ENCODE data around the gene CORO1A. TPM values are rescaled to one million over a fixed set of nuclear protein-coding genes. Genes with fewer than 3 reads are reported as not detected.

CORO1A gene
- polyA plus RNA-seq, 2 of the 4 experiments (the other 2 are of a cell fraction): 0.83 to 5.3 TPM

DNA sequence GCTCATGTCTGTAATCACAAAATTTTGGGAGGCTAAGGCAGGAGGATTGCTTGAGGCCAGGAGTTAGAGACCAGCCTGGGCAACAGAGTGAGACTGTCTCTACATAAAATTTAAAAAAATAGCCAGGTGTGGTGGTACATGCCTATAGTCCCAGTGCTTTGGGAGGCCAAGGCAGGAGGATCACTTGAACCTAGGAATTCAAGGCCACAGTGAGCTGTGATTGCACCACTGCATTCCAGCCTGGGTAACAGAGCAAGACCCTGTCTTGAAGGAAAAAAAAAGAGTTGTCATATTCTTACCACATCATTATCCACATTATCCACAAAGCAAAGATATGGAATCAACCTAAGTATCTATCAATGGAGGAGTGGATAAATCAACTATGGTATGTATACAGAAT, 39.4 kb upstream of the CORO1A start (continued):
- TF ChIP-seq CHD2 (IDR thresholded peaks at IDR 0.05; ENCODE audit: low read length, partially characterized antibody) (no peak), ZNF302 (CRISPR knock-in tag; IDR thresholded peaks at IDR 0.05) (no peak), NPAS2 (CRISPR knock-in tag; IDR thresholded peaks at IDR 0.05; ENCODE audit: borderline replicate concordance) (no peak)

DNA sequence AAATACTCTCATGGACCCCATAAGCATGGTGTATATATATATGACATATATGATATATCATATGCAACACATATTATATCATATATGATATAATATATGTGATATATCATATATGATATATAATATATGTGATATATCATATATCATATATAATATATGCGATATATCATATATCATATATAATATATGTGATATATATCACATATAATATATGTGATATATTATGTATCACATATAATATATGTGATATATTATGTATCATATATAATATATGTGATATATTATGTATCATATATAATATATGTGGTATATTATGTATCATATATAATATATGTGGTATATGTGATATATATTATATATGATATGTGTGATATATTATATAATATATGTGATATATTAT, 38.5 kb upstream of the CORO1A start:
- no peak for DNase-seq (ENCODE audit: low read depth in 1 of 2, low spot score in 1 of 2)
- no peak for FAIRE-seq
- TF ChIP-seq ZC3H11A (IDR thresholded peaks at IDR 0.05) (no peak), KDM1A (IDR thresholded peaks at IDR 0.05; ENCODE audit: low read depth) (no peak), CBX2 (IDR thresholded peaks at IDR 0.05; ENCODE audit: borderline replicate concordance, low read depth) (no peak), GATA3 (IDR thresholded peaks at IDR 0.05; ENCODE audit: borderline replicate concordance) (no peak), NPAS2 (CRISPR knock-in tag; IDR thresholded peaks at IDR 0.05; ENCODE audit: borderline replicate concordance) (no peak), PHF8 (IDR thresholded peaks at IDR 0.05; ENCODE audit: borderline replicate concordance, low read depth) (no peak), EP300 (IDR thresholded peaks at IDR 0.05) (no peak), CHD2 (IDR thresholded peaks at IDR 0.05; ENCODE audit: low read length, partially characterized antibody) (no peak), HOXB5 (CRISPR knock-in tag; IDR thresholded peaks at IDR 0.05) (no peak), SMC3 (IDR thresholded peaks at IDR 0.05) (no peak), RNF2 (IDR thresholded peaks at IDR 0.05; ENCODE audit: borderline replicate concordance, low read depth) (no peak)
- TF ChIP-seq, protein P1, sequence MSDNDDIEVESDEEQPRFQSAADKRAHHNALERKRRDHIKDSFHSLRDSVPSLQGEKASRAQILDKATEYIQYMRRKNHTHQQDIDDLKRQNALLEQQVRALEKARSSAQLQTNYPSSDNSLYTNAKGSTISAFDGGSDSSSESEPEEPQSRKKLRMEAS (IDR thresholded peaks at IDR 0.05): no peak
- TF ChIP-seq, protein P2, sequence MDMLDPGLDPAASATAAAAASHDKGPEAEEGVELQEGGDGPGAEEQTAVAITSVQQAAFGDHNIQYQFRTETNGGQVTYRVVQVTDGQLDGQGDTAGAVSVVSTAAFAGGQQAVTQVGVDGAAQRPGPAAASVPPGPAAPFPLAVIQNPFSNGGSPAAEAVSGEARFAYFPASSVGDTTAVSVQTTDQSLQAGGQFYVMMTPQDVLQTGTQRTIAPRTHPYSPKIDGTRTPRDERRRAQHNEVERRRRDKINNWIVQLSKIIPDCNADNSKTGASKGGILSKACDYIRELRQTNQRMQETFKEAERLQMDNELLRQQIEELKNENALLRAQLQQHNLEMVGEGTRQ (IDR thresholded peaks at IDR 0.05): no peak
- TF ChIP-seq, protein P3, sequence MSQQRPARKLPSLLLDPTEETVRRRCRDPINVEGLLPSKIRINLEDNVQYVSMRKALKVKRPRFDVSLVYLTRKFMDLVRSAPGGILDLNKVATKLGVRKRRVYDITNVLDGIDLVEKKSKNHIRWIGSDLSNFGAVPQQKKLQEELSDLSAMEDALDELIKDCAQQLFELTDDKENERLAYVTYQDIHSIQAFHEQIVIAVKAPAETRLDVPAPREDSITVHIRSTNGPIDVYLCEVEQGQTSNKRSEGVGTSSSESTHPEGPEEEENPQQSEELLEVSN (IDR thresholded peaks at IDR 0.05; ENCODE audit: borderline replicate concordance, low read depth): no peak
- TF ChIP-seq, protein P4, sequence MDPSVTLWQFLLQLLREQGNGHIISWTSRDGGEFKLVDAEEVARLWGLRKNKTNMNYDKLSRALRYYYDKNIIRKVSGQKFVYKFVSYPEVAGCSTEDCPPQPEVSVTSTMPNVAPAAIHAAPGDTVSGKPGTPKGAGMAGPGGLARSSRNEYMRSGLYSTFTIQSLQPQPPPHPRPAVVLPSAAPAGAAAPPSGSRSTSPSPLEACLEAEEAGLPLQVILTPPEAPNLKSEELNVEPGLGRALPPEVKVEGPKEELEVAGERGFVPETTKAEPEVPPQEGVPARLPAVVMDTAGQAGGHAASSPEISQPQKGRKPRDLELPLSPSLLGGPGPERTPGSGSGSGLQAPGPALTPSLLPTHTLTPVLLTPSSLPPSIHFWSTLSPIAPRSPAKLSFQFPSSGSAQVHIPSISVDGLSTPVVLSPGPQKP (IDR thresholded peaks at IDR 0.05; ENCODE audit: low read depth, low read length): no peak
- ChIA-PET CTCF (interaction anchor here (1.8 kb wide), 1 partner anchor 52 kb away, joined by 7 read pairs; the partner anchor contains the start of gene TBX6), POLR2A (no interaction called here)
- Histone ChIP-seq H3K9me3 (peaks cover 18% of the 10 kb centered on the region), H3K27ac (no peak overlapping the region), H3K4me1 (peaks cover under 1% of the 10 kb centered on the region; the same call in 1 of the 3 replicates), H3K4me2 (no peak overlapping the region), H3K4me3 (no peak overlapping the region)
- WGBS (ENCODE audit: missing lambda C conversion rate): 57% methylated on average over 1 of the region's 1 CpG
- no peak for ATAC-seq

DNA sequence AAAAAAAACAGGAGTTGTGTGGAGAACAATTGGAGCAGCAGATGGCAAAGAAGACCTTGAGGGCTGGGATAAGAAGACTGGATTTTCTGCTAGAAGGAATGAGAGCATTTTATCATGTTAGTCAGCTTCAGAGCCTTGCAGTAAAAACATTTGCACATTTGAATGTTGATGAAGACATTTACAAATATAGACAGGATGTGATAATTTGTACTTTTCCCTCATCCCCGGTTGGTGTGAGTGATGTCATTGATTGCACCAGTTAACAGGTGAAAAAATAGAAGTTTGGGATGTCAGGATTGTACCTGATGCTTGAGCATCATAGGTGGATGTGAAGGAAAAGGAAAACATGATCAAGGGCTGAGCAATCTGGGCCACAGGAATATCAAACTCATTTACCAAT, 37.7 kb upstream of the CORO1A start:
- H3K4me2 ChIP-seq: no peak overlapping the region
- CTCF ChIA-PET: interaction anchor here (1.8 kb wide), 1 partner anchor 53 kb away, joined by 7 read pairs; the partner anchor contains the start of gene TBX6
- DNase-seq (ENCODE audit: low read depth in 1 of 2, low spot score in 1 of 2) (no peak), FAIRE-seq (no peak), ATAC-seq (no peak)
- H3K4me3 ChIP-seq: no peak overlapping the region
- WGBS (ENCODE audit: missing lambda C conversion rate): 17% methylated on average over 1 of the region's 1 CpG
- H3K27ac ChIP-seq: no peak overlapping the region
- peaks cover 23% of the 10 kb centered on the region for H3K9me3 ChIP-seq
- no peak for TF ChIP-seq POLR2A (IDR thresholded peaks at IDR 0.05; ENCODE audit: low read length)
- TF ChIP-seq RNF2 (IDR thresholded peaks at IDR 0.05; ENCODE audit: borderline replicate concordance, low read depth): no peak
- no peaks in the 10 kb centered on the region for H3K4me1 ChIP-seq
- POLR2A ChIA-PET: no interaction called here

DNA sequence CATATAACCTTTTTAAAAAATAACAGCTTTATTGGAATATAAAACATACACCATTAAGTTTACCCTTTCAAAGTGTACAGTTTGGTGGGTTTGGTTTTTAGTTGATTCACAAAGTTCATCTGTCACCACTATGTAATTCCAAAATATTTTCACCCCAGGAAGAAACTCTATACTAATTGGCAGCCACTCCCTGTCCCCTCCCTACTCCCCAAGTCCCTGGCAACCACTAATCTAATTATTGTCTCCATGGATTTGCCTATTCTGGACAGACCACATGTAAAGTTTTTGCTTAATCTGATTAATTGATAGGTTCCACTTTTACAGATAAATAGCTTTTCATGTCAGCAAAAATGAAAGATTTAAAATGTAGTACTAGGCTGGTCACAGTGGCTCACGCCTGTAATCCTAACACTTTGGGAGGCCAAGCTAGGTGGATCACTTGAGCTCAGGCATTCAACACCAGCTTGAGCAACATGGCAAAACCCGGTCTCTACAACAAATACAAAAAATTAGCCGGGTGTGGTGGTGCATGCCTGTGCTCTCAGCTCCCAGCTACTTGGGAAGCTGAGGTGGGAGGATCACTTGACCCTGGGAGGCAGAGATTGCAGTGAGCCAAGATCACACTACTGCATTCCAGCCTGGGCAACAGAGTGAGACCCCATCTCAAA, 35.4 kb upstream of the CORO1A start:
- WGBS (ENCODE audit: missing lambda C conversion rate): 14% methylated on average over 3 of the region's 3 CpGs
- TF ChIP-seq MAZ (IDR thresholded peaks at IDR 0.05; ENCODE audit: borderline replicate concordance, low read depth, low read length) (no peak), NPAS2 (CRISPR knock-in tag; IDR thresholded peaks at IDR 0.05; ENCODE audit: borderline replicate concordance) (no peak), ZNF302 (CRISPR knock-in tag; IDR thresholded peaks at IDR 0.05) (no peak), ZC3H11A (IDR thresholded peaks at IDR 0.05) (no peak), HDAC2 (IDR thresholded peaks at IDR 0.05) (no peak), RFX5 (IDR thresholded peaks at IDR 0.05) (no peak), MAFK (IDR thresholded peaks at IDR 0.05; ENCODE audit: partially characterized antibody) (no peak), SREBF2 (IDR thresholded peaks at IDR 0.05) (no peak), KDM1A (IDR thresholded peaks at IDR 0.05; ENCODE audit: low read depth) (no peak), TFCP2L1 (CRISPR knock-in tag; IDR thresholded peaks at IDR 0.05) (no peak), CBX8 (IDR thresholded peaks at IDR 0.05) (no peak)
- TF ChIP-seq, protein P5, sequence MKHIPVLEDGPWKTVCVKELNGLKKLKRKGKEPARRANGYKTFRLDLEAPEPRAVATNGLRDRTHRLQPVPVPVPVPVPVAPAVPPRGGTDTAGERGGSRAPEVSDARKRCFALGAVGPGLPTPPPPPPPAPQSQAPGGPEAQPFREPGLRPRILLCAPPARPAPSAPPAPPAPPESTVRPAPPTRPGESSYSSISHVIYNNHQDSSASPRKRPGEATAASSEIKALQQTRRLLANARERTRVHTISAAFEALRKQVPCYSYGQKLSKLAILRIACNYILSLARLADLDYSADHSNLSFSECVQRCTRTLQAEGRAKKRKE (CRISPR knock-in tag; IDR thresholded peaks at IDR 0.05; ENCODE audit: low read depth): no peak
- ChIA-PET POLR2A (no interaction called here), CTCF (interaction anchor here (0.8 to 1.2 kb wide), 2 partner anchors 36 to 56 kb away, joined by 3 to 5 read pairs; partner anchors contain the start of gene TBX6)
- H3K4me3 ChIP-seq: no peak overlapping the region
- DNase-seq (ENCODE audit: low read depth in 1 of 2, low spot score in 1 of 2): no peak
- peaks cover 23% of the 10 kb centered on the region for H3K9me3 ChIP-seq
- no peak for ATAC-seq
- H3K27ac ChIP-seq: no peak overlapping the region
- FAIRE-seq: no peak
- H3K4me1 ChIP-seq: no peaks in the 10 kb centered on the region
- H3K4me2 ChIP-seq: no peak overlapping the region

All from A549 (cell line).